GM21723 (cell line): ENCODE results near the gene PLXDC1.

ENCODE experiments used
- ATAC-seq: cut with Tn5 transposase; IDR thresholded peaks from one replicate; pipeline ENCODE4 v1.9.1; 2021; ENCODE audit warnings: mild to moderate bottlenecking, moderate library complexity; ENCODE audit not compliant: unreplicated experiment

The PLXDC1 gene

DNA sequence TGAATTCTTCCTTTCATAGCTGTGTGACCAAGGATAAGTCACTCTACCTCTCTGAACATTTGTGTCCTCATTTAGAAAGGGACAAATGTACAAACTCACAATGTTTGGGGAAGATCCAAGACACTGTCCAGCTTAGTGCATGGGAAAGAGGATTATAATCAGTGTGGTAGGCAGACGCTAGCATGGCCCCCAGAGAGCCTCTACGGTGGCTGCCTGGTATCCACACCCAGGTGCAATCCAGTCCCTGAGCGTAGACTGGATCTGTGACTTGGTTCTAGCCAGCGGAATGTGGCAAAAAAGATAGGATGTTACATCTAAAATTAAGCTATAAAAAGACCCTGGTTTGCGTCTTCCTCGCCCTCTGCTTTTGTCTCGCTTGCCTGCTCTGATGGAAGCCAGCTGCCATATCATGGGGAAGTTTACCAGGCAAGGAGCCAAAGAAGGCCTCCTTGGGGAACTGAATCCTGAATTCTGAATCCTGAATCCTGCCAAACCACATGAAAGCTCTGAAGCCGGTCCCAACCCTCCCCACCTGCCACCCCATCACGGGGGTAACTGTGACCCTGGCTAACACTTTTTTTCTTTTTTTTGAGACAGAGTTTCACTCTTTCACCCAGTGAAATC is 51.7 kb downstream of the PLXDC1 start:
- ATAC-seq: no peak

DNA sequence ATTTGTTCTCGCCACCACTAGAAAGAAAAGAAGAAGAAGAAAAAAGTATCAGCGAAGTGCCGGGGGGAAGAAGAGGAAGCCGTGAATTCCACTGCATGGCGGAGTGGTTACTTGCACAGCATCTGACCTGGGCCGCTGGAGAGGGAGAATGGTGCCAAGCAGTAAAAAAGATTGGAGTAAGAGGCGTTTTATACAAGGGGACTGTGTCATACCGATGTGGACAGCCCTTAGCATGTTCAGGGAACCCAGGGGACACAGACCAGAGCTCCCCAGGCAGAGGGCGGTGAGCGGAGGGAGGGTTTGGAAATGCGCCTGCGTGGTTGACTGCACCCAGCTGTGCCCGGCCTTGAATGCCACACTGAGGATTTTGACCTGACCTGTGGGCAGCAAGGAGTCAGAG is 52.8 kb downstream of the PLXDC1 start:
- ATAC-seq: no peak

DNA sequence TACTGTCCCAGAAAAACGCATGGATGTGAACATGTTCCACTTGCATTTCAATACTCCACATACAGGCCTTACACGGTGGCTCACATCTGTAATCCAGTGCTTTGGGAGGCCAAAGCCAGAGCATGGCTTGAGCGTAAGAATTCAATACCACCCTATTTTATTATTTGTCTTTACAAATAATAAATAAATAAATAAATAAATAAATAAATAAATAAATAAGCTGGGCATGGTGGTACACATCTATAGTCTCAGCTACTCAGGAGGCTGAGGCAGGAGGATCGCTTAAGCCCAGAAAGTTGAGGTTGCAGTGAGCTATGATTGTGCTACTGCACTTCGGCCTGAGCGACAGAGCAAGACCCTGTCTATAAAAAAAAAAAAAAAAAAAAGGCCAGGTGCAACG is 53.9 kb downstream of the PLXDC1 start:
- ATAC-seq: no peak

DNA sequence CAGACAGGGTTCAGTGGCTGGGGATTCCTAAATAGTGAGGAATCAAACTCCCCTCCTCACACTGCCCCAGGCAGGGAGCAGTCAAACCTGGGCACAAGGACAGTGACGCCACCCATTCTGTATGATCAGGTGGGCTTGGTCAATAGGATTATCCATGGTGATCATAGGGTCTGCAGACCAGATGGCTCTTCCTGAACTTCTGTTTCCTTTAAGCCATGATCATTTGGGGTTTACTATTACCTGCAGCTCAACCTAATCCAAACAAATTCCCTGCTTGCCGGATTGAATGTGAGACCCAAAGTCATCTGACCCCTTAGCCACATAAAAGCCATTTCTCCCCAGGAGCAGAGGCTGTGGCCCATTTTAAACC is 54.3 kb downstream of the PLXDC1 start:
- ATAC-seq: no peak

DNA sequence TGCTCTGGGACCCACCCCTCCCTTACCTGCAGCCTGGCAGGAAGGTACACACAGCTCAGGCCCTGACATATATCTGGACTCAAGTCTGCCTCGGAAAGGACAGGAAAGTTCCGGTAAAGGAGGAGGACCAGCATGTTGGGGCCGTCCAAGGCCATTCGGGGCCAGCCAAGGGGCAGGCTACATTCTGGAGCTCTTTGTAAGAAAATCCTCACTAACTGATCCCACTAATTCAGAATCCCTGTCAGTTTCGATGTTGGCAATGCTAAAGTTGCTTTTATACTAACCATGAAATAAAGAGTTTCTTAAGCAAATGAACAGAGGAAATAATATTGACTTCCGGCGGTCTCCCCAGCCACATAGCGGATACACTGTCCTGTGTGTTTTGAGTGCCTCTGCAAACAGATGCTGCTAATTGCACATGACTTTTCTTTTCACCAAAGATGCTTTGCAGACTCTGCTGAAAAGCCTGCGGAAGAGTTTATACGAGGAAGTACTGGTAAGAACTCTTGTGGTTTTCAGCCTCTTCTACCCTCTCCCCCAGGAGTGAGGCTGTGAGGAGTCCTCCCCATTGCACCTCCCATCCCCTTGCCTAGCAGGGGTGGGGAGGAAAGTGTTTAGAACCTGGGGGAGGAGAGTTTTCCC is 54.8 kb downstream of the PLXDC1 start:
- no peak for ATAC-seq

DNA sequence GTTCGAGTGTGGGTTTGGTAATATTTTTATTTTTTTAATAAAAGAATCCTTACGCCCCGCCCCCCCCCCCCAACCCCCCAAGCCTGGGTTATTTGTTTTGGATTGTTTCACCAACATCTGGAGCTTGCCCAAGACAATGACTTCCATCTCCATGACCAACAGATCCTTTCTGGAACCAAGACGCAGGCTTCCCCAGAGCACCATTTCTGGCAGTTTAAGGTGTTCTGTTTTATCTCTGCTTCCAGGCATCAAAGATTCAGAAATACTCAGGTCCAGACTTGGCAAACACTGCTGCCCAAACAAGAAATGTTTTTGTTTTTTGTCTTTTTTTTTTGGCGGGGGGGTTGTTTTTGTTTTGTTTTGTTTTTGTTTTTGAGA is 56.1 kb downstream of the PLXDC1 start:
- no peak for ATAC-seq

DNA sequence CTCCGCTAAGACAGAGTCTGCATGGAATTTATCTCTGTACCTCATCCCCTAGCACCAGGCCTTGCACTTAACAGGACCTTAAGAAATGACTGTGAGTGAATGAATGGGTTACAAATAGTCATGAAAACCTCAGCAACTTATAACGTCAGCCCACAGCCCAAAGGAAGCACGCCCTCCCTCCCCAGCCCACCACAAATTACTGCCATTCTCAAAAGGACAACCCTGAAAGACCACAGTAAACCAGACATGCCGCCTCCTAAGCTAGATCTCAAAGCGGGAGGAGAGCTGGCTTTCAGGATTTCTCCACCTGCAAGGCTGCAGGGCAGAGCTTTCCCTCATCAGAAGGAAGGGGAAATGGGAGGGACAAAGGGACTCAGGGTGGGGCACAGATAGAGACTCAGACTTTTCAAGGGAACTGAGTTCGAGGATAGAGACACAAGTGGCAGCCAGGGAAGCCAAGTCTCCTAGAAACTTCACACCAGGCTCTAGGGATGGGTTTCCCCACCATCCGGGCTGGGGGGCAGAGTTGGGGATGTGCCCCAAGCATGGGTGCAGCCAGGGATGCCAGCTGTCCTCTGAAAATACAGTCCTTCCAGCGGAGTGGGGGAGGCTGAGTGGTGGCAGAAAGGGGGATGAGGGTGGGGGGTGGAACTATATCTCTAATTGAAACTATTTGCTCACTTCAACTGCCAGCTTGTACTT is 56.7 kb downstream of the PLXDC1 start:
- no peak for ATAC-seq

DNA sequence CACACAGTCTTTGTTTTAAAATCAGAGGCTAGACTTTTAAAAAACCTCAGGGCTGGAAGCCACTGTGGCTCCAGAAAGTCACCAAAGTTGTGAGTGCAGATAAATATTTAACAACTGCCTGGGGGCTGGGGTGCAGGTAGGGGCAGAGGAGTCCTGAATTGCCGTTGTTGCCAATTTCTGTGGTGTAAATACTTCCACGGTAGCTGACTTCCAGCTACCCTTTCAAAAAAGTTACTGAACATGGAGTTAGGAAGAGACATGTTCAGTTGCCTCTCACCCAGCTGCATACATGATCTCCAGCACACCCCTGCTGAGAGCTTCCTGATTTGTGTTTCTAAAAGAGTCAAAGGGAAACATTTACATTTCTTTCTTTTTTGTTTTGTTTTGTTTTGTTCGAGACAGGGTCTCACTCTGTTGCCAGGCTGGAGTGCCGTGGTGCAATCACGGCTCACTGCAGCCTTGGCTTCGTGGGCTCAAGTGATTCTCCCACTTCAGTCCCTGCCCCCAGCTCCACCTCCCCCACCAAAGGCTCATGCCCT is 58.7 kb downstream of the PLXDC1 start:
- ATAC-seq: no peak

DNA sequence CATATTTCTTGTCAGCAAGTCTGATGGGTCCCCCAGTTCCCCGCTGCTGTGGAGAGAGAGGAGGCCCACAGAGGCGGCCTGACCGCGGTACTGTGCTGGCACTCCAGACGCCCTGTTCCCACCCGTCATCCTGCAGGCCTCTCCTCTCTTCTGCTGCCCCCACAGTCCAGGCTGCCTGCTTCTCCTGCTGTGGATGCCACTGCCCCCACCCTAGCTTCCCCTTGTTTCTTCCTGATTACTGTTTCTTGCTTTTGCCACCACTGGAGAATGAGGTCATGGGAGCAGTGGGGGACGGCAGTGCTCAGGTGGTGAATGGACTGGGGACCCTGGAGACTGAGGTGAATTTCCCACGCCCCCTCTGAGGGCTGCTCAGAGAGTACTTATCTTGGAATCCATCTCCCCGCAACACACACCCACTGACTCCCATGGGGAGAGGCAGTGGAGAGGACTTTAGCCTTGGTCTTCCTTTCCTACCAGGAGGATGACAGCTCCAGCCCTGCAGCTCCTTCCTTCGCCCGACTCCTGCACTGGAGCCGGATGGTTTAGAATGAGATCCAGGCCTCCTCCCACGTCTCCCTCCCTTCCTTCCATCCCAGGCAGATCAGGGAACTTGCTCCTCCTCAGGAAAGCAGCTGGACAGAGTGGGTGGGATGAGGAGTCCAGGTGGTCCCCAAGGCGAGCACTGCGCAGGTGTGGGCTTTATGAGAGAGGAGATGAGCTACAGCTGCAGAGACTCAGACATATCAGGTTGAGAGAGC is 60.4 kb downstream of the PLXDC1 start:
- no peak for ATAC-seq

DNA sequence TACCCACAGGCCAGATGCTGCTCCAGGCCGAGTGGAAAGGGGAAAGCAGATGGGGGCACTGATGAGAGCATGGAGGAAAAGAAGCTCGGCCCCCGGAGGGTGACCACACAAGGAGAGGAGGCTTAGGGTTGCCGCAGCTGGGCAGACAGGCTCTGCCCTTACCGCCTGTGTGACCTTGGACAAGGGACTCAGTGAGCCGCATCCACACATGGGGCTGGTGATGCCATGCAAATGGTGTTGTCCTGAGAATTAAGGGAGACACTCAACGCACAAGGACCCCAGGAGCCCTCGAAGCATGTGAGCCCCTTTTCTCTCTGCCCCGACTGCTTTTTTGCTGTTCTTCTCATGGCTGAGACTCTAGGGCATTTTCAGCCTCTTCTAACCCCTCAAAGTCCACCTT is 61.0 kb downstream of the PLXDC1 start:
- no peak for ATAC-seq

DNA sequence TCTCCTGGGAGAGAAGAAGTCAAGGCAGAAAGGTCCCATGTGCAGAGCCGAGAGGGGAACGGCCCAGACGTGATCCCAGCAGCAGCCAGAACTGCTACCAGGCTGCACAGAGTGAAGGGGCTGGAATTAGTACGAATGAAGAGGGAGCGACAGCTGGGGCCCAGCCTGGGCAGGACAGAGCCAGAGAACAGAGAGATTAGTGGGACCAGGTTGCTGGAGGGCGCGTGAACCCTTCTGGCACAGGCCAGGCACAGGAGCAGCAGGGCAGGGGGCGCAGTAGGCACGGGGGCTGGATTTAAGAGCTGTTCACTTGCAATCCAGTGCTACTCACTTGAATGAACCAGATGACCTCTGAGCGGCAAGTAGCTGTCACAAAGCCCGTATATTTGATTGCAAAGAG is 66.9 kb downstream of the PLXDC1 start:
- ATAC-seq: no peak

DNA sequence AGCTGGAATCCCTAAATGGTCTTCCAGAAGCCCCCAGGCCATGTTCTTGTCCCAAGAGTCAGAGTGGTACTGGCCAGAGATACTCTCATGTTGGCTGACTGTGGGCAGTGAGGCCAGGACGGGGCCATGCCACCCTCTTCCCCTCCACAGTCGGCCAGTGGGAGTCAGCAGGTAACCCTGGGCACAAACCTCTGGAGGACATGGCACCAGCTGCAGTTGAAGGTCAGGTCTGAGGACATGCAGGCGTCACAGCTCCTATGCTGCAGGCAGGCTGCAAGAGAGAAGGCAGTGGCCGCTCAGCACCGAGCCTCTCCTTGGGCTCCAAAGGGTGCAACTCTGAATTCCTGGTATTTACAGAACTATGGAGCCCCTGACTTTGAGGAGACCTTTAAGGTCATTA is 68.2 kb downstream of the PLXDC1 start:
- ATAC-seq: no peak

DNA sequence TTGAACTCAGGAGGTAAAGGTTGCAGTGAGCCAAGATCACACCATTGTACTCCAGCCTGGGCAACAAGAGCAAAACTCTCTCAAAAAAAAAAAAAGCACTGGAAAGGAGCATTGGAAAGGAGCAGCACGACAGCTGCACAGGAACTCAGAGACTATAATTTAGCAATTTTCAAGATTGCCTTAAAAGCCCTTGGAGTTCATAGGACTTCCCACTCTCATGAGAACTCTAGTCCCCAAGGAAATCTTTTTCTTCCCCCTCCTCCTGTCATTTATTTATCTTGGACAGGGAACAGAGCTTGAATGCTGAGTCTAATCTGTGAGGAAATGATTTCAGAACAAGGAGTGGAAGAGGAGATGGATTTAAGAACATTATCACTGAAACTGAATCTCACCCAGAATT is 69.0 kb downstream of the PLXDC1 start:
- ATAC-seq: no peak

DNA sequence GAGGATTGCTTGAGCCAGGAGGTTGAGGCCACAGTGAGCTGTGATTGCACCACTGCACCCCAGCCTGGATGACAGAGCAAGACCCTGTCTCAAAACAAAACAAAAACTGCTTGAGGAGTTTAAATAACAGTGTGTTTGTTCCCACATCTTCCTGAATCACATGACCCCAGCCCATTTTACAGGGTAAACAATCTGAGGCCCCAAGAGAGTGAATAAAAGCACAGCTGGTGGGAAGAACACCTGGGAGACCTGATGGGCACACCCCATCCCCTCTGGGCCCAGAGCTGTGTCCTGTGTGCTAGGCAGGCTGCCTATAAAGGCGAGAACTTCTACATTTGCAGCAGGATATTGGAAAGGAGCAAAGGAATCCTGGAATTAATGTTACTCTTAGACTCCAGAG is 69.6 kb downstream of the PLXDC1 start:
- no peak for ATAC-seq

DNA sequence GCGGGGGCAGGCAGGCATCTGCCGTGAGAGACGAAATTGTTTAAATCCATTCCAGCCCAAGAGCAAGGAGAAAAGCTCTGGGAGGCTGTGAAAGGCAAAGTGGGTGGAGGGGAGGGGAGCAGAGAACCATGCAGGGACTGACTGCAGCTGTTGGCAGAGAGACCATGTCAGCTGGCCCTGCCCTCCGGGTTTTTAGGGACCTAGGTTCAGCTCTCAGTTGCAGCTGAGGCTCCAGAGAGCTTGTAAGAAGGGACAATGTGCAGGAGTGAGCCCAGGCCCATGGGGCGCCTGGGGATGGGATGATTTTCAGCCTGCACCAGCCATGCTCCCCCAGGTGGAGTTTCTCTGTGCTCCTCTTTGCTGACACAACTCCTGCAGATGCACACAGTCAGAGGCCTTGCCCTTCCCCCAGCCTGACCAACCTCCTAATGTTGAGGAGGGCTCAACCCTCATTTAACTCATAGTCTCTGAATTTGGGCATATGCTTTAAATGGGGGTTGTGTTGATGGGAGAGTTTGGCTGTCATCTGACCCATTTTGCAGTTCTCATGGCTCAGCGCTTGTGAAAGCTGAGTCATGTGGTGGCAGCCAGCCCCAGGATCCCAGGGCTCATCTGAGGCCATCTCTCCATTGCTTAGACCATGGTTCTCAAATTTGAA is 70.9 kb downstream of the PLXDC1 start:
- no peak for ATAC-seq

DNA sequence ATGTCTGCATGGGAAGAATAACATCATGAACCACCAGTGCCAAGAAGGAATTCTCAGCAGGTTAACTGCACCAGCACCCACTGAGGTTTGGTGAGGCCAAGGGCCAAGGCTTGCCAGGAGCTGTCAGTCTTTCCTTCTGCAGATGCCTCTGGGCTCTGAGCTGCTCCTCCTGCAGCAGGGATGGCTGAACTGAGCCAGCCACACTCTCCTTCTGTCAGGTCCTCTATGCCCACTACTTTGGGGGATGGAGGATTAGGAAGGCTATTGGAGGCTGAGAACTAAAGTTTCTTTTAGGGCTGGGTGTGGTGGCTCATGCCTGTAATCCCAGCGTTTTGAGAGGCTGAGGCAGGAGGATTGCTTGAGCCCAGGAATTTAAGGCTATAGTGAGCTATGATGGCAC is 71.6 kb downstream of the PLXDC1 start:
- no peak for ATAC-seq

DNA sequence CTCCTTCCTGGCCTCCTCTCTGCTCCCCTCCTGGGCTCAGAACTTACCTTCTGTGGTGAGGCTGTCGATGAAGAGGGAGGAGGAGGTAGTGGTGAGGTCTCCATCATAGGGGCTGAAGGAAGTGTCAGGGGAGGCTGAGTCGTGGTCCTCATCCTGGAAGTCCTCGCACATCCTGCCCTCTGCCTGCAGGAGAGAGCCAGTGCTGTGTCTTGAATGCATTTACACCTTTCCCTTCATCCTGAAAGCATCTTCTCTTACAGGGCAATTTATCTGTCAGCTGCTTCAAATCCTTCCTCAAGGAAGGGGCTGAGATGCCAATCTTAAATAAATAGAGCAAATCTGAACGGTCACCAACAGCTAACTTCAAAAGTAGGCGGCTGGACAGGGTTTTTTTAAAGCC is 73.6 kb downstream of the PLXDC1 start:
- ATAC-seq: no peak

DNA sequence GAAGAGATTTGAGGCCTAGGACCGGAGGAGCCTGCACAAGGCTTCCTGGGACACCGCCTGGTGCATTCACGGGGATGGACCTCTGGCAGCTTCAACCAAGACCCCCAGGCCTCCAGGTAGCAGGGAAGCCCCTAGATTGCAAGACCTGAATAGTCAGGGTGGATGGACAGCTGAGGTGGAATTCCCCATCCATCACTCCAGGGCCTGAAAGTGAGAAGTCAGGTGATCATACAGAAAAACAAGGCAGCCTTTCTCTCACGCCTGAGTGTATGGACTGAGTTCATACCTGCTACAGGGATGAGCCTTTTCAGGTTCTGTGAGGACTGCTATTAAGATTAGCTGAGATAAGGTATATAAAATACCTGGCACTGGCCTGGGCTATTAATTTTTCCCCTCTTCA is 74.2 kb downstream of the PLXDC1 start:
- ATAC-seq: no peak

DNA sequence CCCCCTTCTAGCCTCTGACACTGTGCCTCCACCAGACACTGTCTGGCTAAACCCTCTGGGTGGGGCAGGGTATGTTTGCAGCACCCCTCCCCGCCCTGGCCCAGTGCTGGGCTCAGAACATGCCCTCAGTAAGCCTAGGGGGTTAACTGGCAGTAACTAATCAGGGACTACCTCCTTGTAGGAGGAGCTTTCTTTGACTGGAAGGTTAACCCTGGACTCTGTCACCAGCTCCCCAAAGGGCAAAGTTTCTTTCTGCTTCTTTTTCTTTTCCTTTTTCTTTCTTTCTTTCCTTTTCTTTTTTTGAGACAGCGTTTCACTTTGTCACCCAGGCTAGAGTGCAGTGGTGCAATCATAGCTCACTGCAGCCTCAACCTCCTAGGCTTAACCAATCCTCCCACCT is 76.8 kb downstream of the PLXDC1 start:
- no peak for ATAC-seq

DNA sequence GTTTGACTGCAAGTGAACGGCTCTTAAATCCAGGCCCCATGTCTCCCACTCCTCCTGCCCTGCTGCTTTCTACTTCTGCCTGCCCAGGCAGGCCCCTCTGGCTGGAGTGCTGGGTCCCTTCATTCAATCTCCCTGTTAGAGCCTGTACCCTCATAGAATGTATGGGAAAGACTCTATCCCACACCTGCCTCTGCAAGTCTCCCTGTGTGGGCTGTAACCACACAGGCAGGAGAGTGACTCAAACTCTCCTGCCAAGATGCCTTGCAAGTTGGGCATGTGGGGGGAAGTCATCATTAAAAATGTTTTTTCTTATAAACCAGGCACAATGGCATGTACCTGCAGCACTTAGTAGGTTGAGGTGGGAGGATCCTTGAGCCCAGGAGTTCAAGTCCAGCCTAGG is 77.5 kb downstream of the PLXDC1 start:
- ATAC-seq: no peak

DNA sequence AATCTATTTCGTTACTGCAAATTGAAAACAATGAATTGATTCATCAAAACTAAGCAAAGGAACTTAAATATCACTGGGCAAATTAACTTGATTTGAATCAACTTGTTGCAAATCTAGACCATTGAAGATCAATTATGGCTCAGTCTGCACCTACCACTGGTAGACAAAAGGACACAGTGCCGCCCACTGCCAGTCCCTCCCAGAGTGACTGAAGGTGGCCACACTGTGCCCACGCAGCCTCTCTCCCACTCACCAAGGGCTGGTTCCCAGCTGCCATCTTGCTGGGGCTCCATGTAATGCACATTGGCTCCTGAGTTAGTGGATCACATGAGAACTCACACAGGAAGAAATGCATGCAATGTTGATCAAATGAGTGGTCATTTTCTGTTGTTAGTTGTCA is 78.1 kb downstream of the PLXDC1 start:
- no peak for ATAC-seq
